H9 (cell line): ENCODE measurements around the gene SERPINA5. TPM values are rescaled to one million over a fixed set of nuclear protein-coding genes. Genes with fewer than 3 reads are reported as not detected.

ENCODE experiments used
- DNase-seq: peaks from one replicate; pipeline ENCODE4 v3.0.0-alpha.2; 2017
- H2AFZ ChIP-seq: one replicate; pipeline ENCODE4 v1.6.1; 2013; ENCODE audit warnings: mild to moderate bottlenecking, low read length, control low read depth, moderate library complexity
- H2AK5ac ChIP-seq: 2 replicates; pipeline ENCODE4 v1.6.1; 2013; ENCODE audit warnings: low read length, control low read depth, mixed read lengths; ENCODE audit not compliant: insufficient read length
- H2BK120ac ChIP-seq: one replicate; pipeline ENCODE4 v1.6.1; 2013; ENCODE audit warnings: low read depth, mild to moderate bottlenecking, low read length, control low read depth, inconsistent platforms; ENCODE audit not compliant: poor library complexity, severe bottlenecking
- H2BK12ac ChIP-seq: 2 replicates; pipeline ENCODE4 v1.6.1; 2013; ENCODE audit warnings: low read length, control low read depth, mixed read lengths, low read depth; ENCODE audit not compliant: insufficient read length
- H2BK15ac ChIP-seq: 2 replicates; pipeline ENCODE4 v1.6.1; 2013; ENCODE audit warnings: low read depth, low read length, control low read depth
- H2BK20ac ChIP-seq: one replicate; pipeline ENCODE4 v1.6.1; 2013; ENCODE audit warnings: low read depth, mild to moderate bottlenecking, low read length, control low read depth, inconsistent platforms; ENCODE audit not compliant: poor library complexity, severe bottlenecking
- H2BK5ac ChIP-seq: 2 replicates; pipeline ENCODE4 v1.6.1; 2013; ENCODE audit warnings: low read length, control low read depth, mixed read lengths; ENCODE audit not compliant: insufficient read length
- H3K14ac ChIP-seq: 2 replicates; pipeline ENCODE4 v1.6.1; 2013; ENCODE audit warnings: low read length, control low read depth; ENCODE audit not compliant: insufficient read depth
- H3K18ac ChIP-seq: 2 replicates; pipeline ENCODE4 v1.6.1; 2013; ENCODE audit warnings: low read depth, mild to moderate bottlenecking, mixed read lengths, low read length, control low read depth; ENCODE audit not compliant: insufficient read length
- H3K23ac ChIP-seq: 2 replicates; pipeline ENCODE4 v1.6.1; 2013; ENCODE audit warnings: low read length, control low read depth, mixed read lengths, low read depth; ENCODE audit not compliant: insufficient read length
- H3K23me2 ChIP-seq: 2 replicates; pipeline ENCODE4 v1.6.1; 2013; ENCODE audit warnings: low read depth, mild to moderate bottlenecking, mixed read lengths, low read length, control low read depth; ENCODE audit not compliant: insufficient read length, poor library complexity, severe bottlenecking
- H3K27ac ChIP-seq: 2 replicates; pipeline ENCODE4 v1.5.1; 2013; ENCODE audit warnings: low read length, control low read depth, mixed read lengths, low read depth; ENCODE audit not compliant: insufficient read length
- H3K27me3 ChIP-seq: 2 replicates; pipeline ENCODE4 v1.6.1; 2013; ENCODE audit warnings: low read length, control low read depth, inconsistent platforms; ENCODE audit not compliant: insufficient read depth
- H3K4ac ChIP-seq: 2 replicates; pipeline ENCODE4 v1.6.1; 2013; ENCODE audit warnings: low read depth, mild to moderate bottlenecking, control low read depth, inconsistent platforms, low read length, moderate library complexity
- H3K4me1 ChIP-seq: 2 replicates; pipeline ENCODE4 v1.6.1; 2013; ENCODE audit warnings: low read length, control low read depth, inconsistent platforms; ENCODE audit not compliant: insufficient read depth
- H3K4me2 ChIP-seq: 2 replicates; pipeline ENCODE4 v1.6.1; 2013; ENCODE audit warnings: low read length, control low read depth, mixed read lengths; ENCODE audit not compliant: insufficient read length, insufficient read depth
- H3K56ac ChIP-seq: 2 replicates; pipeline ENCODE4 v1.6.1; 2013; ENCODE audit warnings: low read depth, mild to moderate bottlenecking, mixed read lengths, low read length, control low read depth; ENCODE audit not compliant: insufficient read length
- H3K79me1 ChIP-seq: 2 replicates; pipeline ENCODE4 v1.6.1; 2013; ENCODE audit warnings: low read depth, mild to moderate bottlenecking, moderate library complexity, low read length, control low read depth, inconsistent platforms; ENCODE audit not compliant: insufficient read depth, poor library complexity, severe bottlenecking
- H3K79me2 ChIP-seq: 2 replicates; pipeline ENCODE4 v1.6.1; 2013; ENCODE audit warnings: low read length, control low read depth, inconsistent platforms; ENCODE audit not compliant: insufficient read depth
- H3K9ac ChIP-seq: 2 replicates; pipeline ENCODE4 v1.6.1; 2013; ENCODE audit warnings: low read length, control low read depth, mixed read lengths; ENCODE audit not compliant: insufficient read length; ENCODE audit errors: extremely low read depth
- H3K9me3 ChIP-seq: one replicate; pipeline ENCODE4 v1.6.1; 2013; ENCODE audit warnings: low read depth, low read length, inconsistent platforms; ENCODE audit not compliant: control insufficient read depth
- H3T11ph ChIP-seq: one replicate; pipeline ENCODE4 v1.6.1; 2013; ENCODE audit warnings: mild to moderate bottlenecking, low read length, control low read depth, inconsistent platforms
- H4K20me1 ChIP-seq: one replicate; pipeline ENCODE4 v1.6.1; 2013; ENCODE audit not compliant: control insufficient read depth, insufficient read length, insufficient read depth
- H4K5ac ChIP-seq: 2 replicates; pipeline ENCODE4 v1.6.1; 2013; ENCODE audit warnings: low read depth, mild to moderate bottlenecking, mixed read lengths, low read length, control low read depth; ENCODE audit not compliant: insufficient read length
- H4K8ac ChIP-seq: replicated peaks from 2 replicates; pipeline ENCODE4 v1.6.1; 2013; ENCODE audit warnings: low read length, control low read depth, mixed read lengths, low read depth; ENCODE audit not compliant: insufficient read length
- H4K91ac ChIP-seq: 2 replicates; pipeline ENCODE4 v1.6.1; 2013; ENCODE audit warnings: low read depth, mild to moderate bottlenecking, moderate library complexity, mixed read lengths, low read length, control low read depth; ENCODE audit not compliant: insufficient read length
- H3K27ac Mint-ChIP-seq, 3 experiments: 2 replicates in 2 of 3; 3 replicates in 1 of 3; pipeline ENCODE4 v1.8.0; 2020 to 2021; ENCODE audit warnings: mixed read lengths in 3 of 3, mild to moderate bottlenecking in 1 of 3, moderate library complexity in 1 of 3
- H3K27me3 Mint-ChIP-seq: 2 replicates; pipeline ENCODE4 v1.8.0; 2021; ENCODE audit warnings: low read depth, mild to moderate bottlenecking, moderate library complexity, mixed read lengths
- H3K36me3 Mint-ChIP-seq, 3 experiments: 2 replicates in 2 of 3; 3 replicates in 1 of 3; pipeline ENCODE4 v1.8.0; 2020 to 2021; ENCODE audit warnings: low read depth in 3 of 3, mixed read lengths in 3 of 3; ENCODE audit not compliant: insufficient read depth in 1 of 3
- H3K4me1 Mint-ChIP-seq, 2 experiments: 2 replicates each; pipeline ENCODE4 v1.8.0; 2020; ENCODE audit warnings: mixed read lengths in 2 of 2
- H3K4me3 Mint-ChIP-seq, 2 experiments: 2 replicates in 1 of 2; 3 replicates in 1 of 2; pipeline ENCODE4 v1.8.0; 2020 to 2021; ENCODE audit warnings: mild to moderate bottlenecking in 2 of 2, mixed read lengths in 2 of 2, moderate library complexity in 1 of 2
- H3K9me3 Mint-ChIP-seq, 2 experiments: 2 replicates in 1 of 2; 3 replicates in 1 of 2; pipeline ENCODE4 v1.8.0; 2020; ENCODE audit warnings: mild to moderate bottlenecking in 2 of 2, mixed read lengths in 2 of 2, moderate library complexity in 1 of 2
- WGBS: extraction: QIAGEN DNeasy Blood & Tissue Kit; methylation state at CpG from one replicate; pipeline ENCODE4 v1.1.7; 2013; ENCODE audit warnings: missing lambda C conversion rate, low lambda C conversion rate, mixed read lengths; ENCODE audit not compliant: insufficient read length; ENCODE audit errors: extremely low coverage; 5-methylcytosine and 5-hydroxymethylcytosine counted together
- total RNA-seq: library from RNA; stranded (reverse); gene quantifications from 2 replicates; pipeline ENCODE4 v1.2.1, GENCODE V29; 2021
- TF ChIP-seq, protein P1 (sequence below): fragments of 200-600 bp; sonication (generic); conservative IDR thresholded peaks from 3 replicates; pipeline ENCODE4 v1.8.0; 2021; ENCODE audit warnings: antibody characterized with exemption, mild to moderate bottlenecking

The SERPINA5 gene
- total RNA-seq, 1 experiment from 2014 or later: 1.1 TPM

DNA sequence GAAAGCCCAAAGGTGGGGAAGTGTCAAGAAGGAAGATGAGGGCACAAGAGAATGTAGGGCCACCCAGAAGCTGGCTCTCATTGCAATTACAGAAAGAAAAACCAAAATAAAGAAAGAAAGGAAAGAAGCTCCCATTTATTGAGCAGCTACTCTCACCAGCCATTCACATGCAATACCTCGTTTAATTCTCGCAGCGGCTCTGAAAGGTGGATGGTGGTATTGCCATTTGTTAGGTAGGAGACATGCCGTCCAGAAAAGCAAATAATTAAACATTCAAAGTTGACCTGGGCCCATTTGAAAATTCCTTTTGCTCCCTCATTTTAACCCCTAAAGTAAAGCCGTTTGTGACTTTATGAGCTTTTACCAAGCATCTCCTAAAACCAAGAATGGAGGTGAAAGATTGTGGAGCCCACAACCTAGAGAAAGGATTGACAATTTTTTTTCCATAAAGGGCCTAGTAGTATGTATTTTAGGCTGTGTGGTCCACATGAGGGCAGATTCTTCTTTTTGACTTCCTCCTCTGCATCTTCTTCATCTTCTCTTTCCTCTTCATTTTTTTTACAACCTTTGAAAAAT lies 36.2 kb downstream of the SERPINA5 start:
- Histone ChIP-seq H3K4me1 (no peaks in the 10 kb centered on the region), H3K23me2 (no peaks in the 10 kb centered on the region), H3K27ac (no peak overlapping the region), H3K4ac (no peak overlapping the region), H4K20me1 (no peaks in the 10 kb centered on the region), H3K56ac (no peak overlapping the region), H3K4me2 (no peak overlapping the region), H3T11ph (no peak overlapping the region), H3K9me3 (peaks cover 9% of the 10 kb centered on the region), H2BK120ac (no peak overlapping the region), H3K79me2 (no peaks in the 10 kb centered on the region), H2BK20ac (no peak overlapping the region), H3K14ac (no peak overlapping the region), H3K23ac (no peak overlapping the region), H2AK5ac (no peak overlapping the region), H3K79me1 (no peaks in the 10 kb centered on the region), H4K91ac (no peak overlapping the region), H4K8ac (no peak overlapping the region), H2BK15ac (no peak overlapping the region), H3K18ac (no peak overlapping the region), H2BK5ac (no peak overlapping the region), H3K9ac (no peak overlapping the region), H2BK12ac (no peak overlapping the region), H4K5ac (no peak overlapping the region), H2AFZ (no peak overlapping the region), H3K27me3 (no peaks in the 10 kb centered on the region)
- H3K36me3 Mint-ChIP-seq: peaks cover 2 to 25% (median 14%) of the 10 kb centered on the region in 3 experiments; a peak in 6 of 7 replicates
- peaks cover 13% of the 10 kb centered on the region for H3K27me3 Mint-ChIP-seq
- no peak for DNase-seq
- H3K4me3 Mint-ChIP-seq: no peak overlapping the region
- H3K9me3 Mint-ChIP-seq: peaks cover 35 to 40% of the 10 kb centered on the region in 2 experiments
- TF ChIP-seq, protein P1, sequence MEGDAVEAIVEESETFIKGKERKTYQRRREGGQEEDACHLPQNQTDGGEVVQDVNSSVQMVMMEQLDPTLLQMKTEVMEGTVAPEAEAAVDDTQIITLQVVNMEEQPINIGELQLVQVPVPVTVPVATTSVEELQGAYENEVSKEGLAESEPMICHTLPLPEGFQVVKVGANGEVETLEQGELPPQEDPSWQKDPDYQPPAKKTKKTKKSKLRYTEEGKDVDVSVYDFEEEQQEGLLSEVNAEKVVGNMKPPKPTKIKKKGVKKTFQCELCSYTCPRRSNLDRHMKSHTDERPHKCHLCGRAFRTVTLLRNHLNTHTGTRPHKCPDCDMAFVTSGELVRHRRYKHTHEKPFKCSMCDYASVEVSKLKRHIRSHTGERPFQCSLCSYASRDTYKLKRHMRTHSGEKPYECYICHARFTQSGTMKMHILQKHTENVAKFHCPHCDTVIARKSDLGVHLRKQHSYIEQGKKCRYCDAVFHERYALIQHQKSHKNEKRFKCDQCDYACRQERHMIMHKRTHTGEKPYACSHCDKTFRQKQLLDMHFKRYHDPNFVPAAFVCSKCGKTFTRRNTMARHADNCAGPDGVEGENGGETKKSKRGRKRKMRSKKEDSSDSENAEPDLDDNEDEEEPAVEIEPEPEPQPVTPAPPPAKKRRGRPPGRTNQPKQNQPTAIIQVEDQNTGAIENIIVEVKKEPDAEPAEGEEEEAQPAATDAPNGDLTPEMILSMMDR: no peak
- H3K27ac Mint-ChIP-seq: no peak overlapping the region
- WGBS: no CpG with 5 or more reads among the region's 5 CpGs
- peaks cover 8 to 14% of the 10 kb centered on the region in 2 experiments for H3K4me1 Mint-ChIP-seq
